B cell (primary cell): Measurements from ENCODE around the gene LCN2. TPM values are rescaled to one million over a fixed set of nuclear protein-coding genes. Genes with fewer than 3 reads are reported as not detected.

Experiments
- ATAC-seq: fragments of 200-7000 bp; cut with Tn5 transposase; one replicate; pipeline ENCODE4 v1.10.0; 2021; ENCODE audit warnings: low read depth, mild to moderate bottlenecking, moderate number of reproducible peaks, moderate library complexity
- CTCF ChIA-PET: fragments of 350-600 bp; sonication (Branson Sonifier 250); formaldehyde crosslinking; loops from one replicate; lab custom pipeline; 2021; ENCODE audit warnings: antibody characterized with exemption, inconsistent platforms; lab: Charles Lee
- POLR2A ChIA-PET: fragments of 350-600 bp; sonication (Branson Sonifier 250); formaldehyde crosslinking; loops from one replicate; lab custom pipeline; 2021; ENCODE audit warnings: antibody characterized with exemption; lab: Charles Lee
- DNase-seq: peaks from one replicate; pipeline ENCODE4 v3.0.0; 2013
- H2AFZ ChIP-seq: 2 replicates; pipeline ENCODE4 v1.6.1; 2012; ENCODE audit warnings: mild to moderate bottlenecking, low read depth, low read length; ENCODE audit not compliant: insufficient read depth, poor library complexity, severe bottlenecking
- H3K27ac ChIP-seq, 2 donors: 1 replicate in 1 of 2; 2 replicates in 1 of 2; pipeline ENCODE4 v1.5.1; 2012 to 2013; ENCODE audit warnings: low read length in 2 of 2, mild to moderate bottlenecking in 2 of 2, moderate library complexity in 1 of 2
- H3K27me3 ChIP-seq, 4 experiments: fragments of 200-600 bp in 1 of 4; sonication (generic) in 1 of 4; replicated peaks in 1 of 4; 1 replicate in 2 of 4; 2 replicates in 2 of 4; pipeline versions ENCODE4 v1.6.1 to v1.7.0; 2013 to 2016; ENCODE audit warnings: low read length in 3 of 4, mild to moderate bottlenecking in 2 of 4, mixed read lengths in 1 of 4, moderate library complexity in 1 of 4; ENCODE audit not compliant: insufficient read depth in 4 of 4, control insufficient read depth in 3 of 4; ENCODE audit errors: control extremely low read depth in 1 of 4
- H3K36me3 ChIP-seq, 2 experiments: replicated peaks in 1 of 2; 1 replicate in 1 of 2; 2 replicates in 1 of 2; pipeline versions ENCODE4 v1.6.1 to v1.7.1; 2013; ENCODE audit warnings: low read length in 1 of 2; ENCODE audit not compliant: insufficient read depth in 2 of 2, control insufficient read depth in 1 of 2; ENCODE audit errors: control extremely low read depth in 1 of 2, extremely low read depth in 1 of 2
- H3K4me1 ChIP-seq, 2 donors: fragments of 200-600 bp in 1 of 2; sonication (generic) in 1 of 2; 1 replicate in 1 of 2; 2 replicates in 1 of 2; pipeline versions ENCODE4 v1.5.1 to v1.6.1; 2013 to 2017; ENCODE audit warnings: low read length in 2 of 2; ENCODE audit not compliant: control insufficient read depth in 2 of 2, insufficient read depth in 2 of 2
- H3K4me2 ChIP-seq: replicated peaks from 2 replicates; pipeline ENCODE3; 2012; ENCODE audit warnings: mild to moderate bottlenecking, low read depth, low read length; ENCODE audit not compliant: poor library complexity, severe bottlenecking
- H3K4me3 ChIP-seq, 5 experiments: fragments of 200-600 bp in 1 of 5; sonication (generic) in 1 of 5; 1 replicate in 3 of 5; 2 replicates in 2 of 5; pipeline versions ENCODE4 v1.5.1 to v1.7.0; 2011 to 2016; ENCODE audit warnings: low read length in 4 of 5, mild to moderate bottlenecking in 4 of 5, low read depth in 2 of 5, control low read depth in 1 of 5, moderate library complexity in 1 of 5; ENCODE audit not compliant: insufficient read depth in 1 of 5; ENCODE audit errors: control extremely low read depth in 1 of 5, extremely low read depth in 1 of 5
- H3K79me2 ChIP-seq: fragments of 200-600 bp; sonication (generic); one replicate; pipeline ENCODE4 v1.6.0; 2016; ENCODE audit warnings: low read length; ENCODE audit not compliant: control insufficient read depth, insufficient read depth
- H3K9ac ChIP-seq: fragments of 200-600 bp; sonication (generic); 2 replicates; pipeline ENCODE4 v1.6.1; 2017; ENCODE audit warnings: mild to moderate bottlenecking, low read length, moderate library complexity
- H3K9me3 ChIP-seq, 3 donors: one replicate each; pipeline versions ENCODE4 v1.6.1 to v1.7.1; 2013; ENCODE audit warnings: low read length in 2 of 3; ENCODE audit not compliant: control insufficient read depth in 2 of 3, insufficient read depth in 1 of 3; ENCODE audit errors: control extremely low read depth in 1 of 3
- H4K20me1 ChIP-seq: 2 replicates; pipeline ENCODE4 v1.6.0; 2012; ENCODE audit warnings: mild to moderate bottlenecking, low read length; ENCODE audit not compliant: insufficient read depth, control insufficient read depth, poor library complexity, severe bottlenecking
- H3K27ac Mint-ChIP-seq: one replicate; pipeline ENCODE4 v1.8.0; 2021; ENCODE audit warnings: mixed read lengths
- H3K27me3 Mint-ChIP-seq: one replicate; pipeline ENCODE4 v1.8.0; 2021; ENCODE audit warnings: mixed read lengths
- H3K4me1 Mint-ChIP-seq: one replicate; pipeline ENCODE4 v1.8.0; 2021; ENCODE audit warnings: mixed read lengths
- H3K4me3 Mint-ChIP-seq: one replicate; pipeline ENCODE4 v1.8.0; 2021; ENCODE audit warnings: mixed read lengths
- H3K9me3 Mint-ChIP-seq: one replicate; pipeline ENCODE4 v1.8.0; 2022; ENCODE audit warnings: mixed read lengths; ENCODE audit not compliant: insufficient read depth
- EZH2 ChIP-seq: IDR thresholded peaks from 2 replicates; pipeline ENCODE4 v1.6.1; 2012; ENCODE audit warnings: borderline replicate concordance, low read depth, mild to moderate bottlenecking, moderate library complexity, low read length; ENCODE audit not compliant: insufficient read depth, poor library complexity, severe bottlenecking
- WGBS: methylation state at CpG from one replicate; pipeline ENCODE4 v1.1.5; 2013; ENCODE audit warnings: missing lambda C conversion rate; ENCODE audit not compliant: insufficient coverage; 5-methylcytosine and 5-hydroxymethylcytosine counted together
- intact Hi-C: fragments of 100-400 bp; cut with micrococcal nuclease; formaldehyde crosslinking; loops from one replicate; pipeline ENCODE4 v1.10.0; 2022
- polyA plus RNA-seq: library from polyadenylated mRNA; depleted of rRNA; stranded (reverse); fragments of >200 nt; gene quantifications from 2 replicates; pipeline ENCODE4 v1.2.3, GENCODE V29; 2012
- total RNA-seq, 2 donors: library from RNA; stranded (reverse); fragments of 120-200 nt in 1 of 2; gene quantifications; 1 replicate in 1 of 2; 2 replicates in 1 of 2; pipeline versions ENCODE4 v1.2.3 to v1.2.4, GENCODE V29; 2013 to 2022
- TF ChIP-seq, protein P1 (sequence below): fragments of 200-600 bp; IDR thresholded peaks from one replicate; pipeline ENCODE4 v1.8.0; 2022; ENCODE audit warnings: antibody characterized with exemption, mild to moderate bottlenecking

Gene LCN2
- total and polyA plus RNA-seq, 2 donors (not counting 1 experiment from before 2014, with no cell fraction given), result not detected

DNA sequence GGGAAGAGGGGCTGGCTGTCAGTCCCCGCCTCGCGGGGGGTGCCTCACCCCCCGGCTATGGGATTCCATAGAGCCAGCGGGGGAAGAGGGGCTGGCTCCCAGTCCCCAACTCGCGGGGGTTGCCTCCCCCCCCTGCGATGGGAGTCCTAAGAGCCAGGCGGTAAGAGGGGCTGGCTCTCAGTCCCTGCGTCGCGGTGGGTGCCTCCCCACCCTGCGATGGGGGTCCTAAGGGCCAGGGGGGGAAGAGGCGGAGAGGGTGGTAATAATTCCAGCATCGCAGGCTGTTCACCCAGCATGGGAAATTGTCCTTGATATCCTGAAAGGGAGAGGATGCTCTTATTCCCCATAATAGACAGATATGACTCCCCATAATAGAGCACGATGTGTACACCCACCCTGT lies 9.6 kb upstream of the LCN2 start:
- H3K4me3 Mint-ChIP-seq, result no peak overlapping the region
- no CpG with 5 or more reads among the region's 16 CpGs for WGBS

DNA sequence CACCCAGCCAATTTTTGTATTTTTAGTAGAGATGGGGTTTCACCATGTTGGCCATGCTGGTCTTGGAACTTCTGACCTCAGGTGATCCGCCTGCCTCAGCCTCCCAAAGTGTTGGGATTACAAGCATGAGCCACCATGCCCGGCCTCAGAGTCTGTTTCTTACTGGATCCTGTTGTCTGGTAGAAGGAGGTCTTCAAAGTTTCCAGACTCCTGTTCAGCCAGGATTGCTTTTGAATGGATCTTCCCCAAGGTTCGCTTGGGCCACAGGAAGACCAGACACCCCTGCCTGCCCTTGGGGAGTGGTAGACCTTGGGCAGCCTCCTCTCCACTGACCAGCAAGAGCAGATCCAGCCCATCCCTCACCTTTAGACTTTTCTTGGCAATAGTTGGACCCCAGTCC lies 7.6 kb upstream of the LCN2 start:
- no peaks in the 10 kb centered on the region for H3K4me1 Mint-ChIP-seq
- intact Hi-C loops, result no loop called here
- H4K20me1 ChIP-seq, result no peaks in the 10 kb centered on the region
- no peak overlapping the region for H2AFZ ChIP-seq
- WGBS, result 91% methylated on average over 3 of the region's 3 CpGs
- TF ChIP-seq, protein P1, sequence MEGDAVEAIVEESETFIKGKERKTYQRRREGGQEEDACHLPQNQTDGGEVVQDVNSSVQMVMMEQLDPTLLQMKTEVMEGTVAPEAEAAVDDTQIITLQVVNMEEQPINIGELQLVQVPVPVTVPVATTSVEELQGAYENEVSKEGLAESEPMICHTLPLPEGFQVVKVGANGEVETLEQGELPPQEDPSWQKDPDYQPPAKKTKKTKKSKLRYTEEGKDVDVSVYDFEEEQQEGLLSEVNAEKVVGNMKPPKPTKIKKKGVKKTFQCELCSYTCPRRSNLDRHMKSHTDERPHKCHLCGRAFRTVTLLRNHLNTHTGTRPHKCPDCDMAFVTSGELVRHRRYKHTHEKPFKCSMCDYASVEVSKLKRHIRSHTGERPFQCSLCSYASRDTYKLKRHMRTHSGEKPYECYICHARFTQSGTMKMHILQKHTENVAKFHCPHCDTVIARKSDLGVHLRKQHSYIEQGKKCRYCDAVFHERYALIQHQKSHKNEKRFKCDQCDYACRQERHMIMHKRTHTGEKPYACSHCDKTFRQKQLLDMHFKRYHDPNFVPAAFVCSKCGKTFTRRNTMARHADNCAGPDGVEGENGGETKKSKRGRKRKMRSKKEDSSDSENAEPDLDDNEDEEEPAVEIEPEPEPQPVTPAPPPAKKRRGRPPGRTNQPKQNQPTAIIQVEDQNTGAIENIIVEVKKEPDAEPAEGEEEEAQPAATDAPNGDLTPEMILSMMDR, result no peak
- TF ChIP-seq EZH2, result no peak
- H3K4me1 ChIP-seq, result peaks cover 0 to 9% of the 10 kb centered on the region in 2 donors
- ATAC-seq, result no peak
- no peaks in the 10 kb centered on the region for H3K36me3 ChIP-seq
- no peaks in the 10 kb centered on the region for H3K9me3 Mint-ChIP-seq
- no peak for DNase-seq
- H3K4me2 ChIP-seq, result no peak overlapping the region
- no peaks in the 10 kb centered on the region for H3K9me3 ChIP-seq
- no peak overlapping the region for H3K4me3 Mint-ChIP-seq
- H3K79me2 ChIP-seq, result no peaks in the 10 kb centered on the region
- POLR2A ChIA-PET, result no interaction called here
- no peak overlapping the region for H3K9ac ChIP-seq
- no peak overlapping the region for H3K27ac Mint-ChIP-seq
- H3K27me3 Mint-ChIP-seq, result peaks cover 6% of the 10 kb centered on the region
- peaks cover 0 to 3% (median 0%) of the 10 kb centered on the region in 4 experiments for H3K27me3 ChIP-seq
- H3K27ac ChIP-seq, result no peak overlapping the region
- CTCF ChIA-PET, result no interaction called here
- H3K4me3 ChIP-seq, result no peak overlapping the region

More for the DNA sequence above, 9.6 kb upstream of the LCN2 start:
- ChIA-PET POLR2A (no interaction called here), CTCF (no interaction called here)
- peaks cover 0 to 3% (median 0%) of the 10 kb centered on the region in 4 experiments for H3K27me3 ChIP-seq
- H3K4me1 ChIP-seq, result peaks cover 0 to 9% of the 10 kb centered on the region in 2 donors
- intact Hi-C loops, result no loop called here
- Mint-ChIP-seq H3K27ac (no peak overlapping the region), H3K27me3 (peaks cover 17% of the 10 kb centered on the region), H3K4me1 (no peaks in the 10 kb centered on the region), H3K9me3 (no peaks in the 10 kb centered on the region)
- peak overlapping the region in 1 of 5 experiments; percentile 44 for H3K4me3 ChIP-seq
- no peaks in the 10 kb centered on the region for H3K36me3 ChIP-seq
- DNase-seq (no peak), ATAC-seq (no peak)
- no peaks in the 10 kb centered on the region for H4K20me1 ChIP-seq
- H3K27ac ChIP-seq, result no peak overlapping the region
- no peaks in the 10 kb centered on the region for H3K9me3 ChIP-seq
- peak overlapping the region; percentile 62 for H3K4me2 ChIP-seq
- TF ChIP-seq EZH2, result no peak
- TF ChIP-seq, protein P1, result no peak
- no peaks in the 10 kb centered on the region for H3K79me2 ChIP-seq
- peak overlapping the region; percentile 68 for H2AFZ ChIP-seq
- H3K9ac ChIP-seq, result no peak overlapping the region
